GOT3 (cell line): ENCODE results near the gene SNX22.
A peak's percentile ranks its signal among the peaks of the same experiment; 100 is the strongest.

Experiments
- DNase-seq: peaks from one replicate; lab custom pipeline; 2025; ENCODE audit warnings: mixed read lengths; lab: John Stamatoyannopoulos, UW

SNX22 gene

GRCh38 chr15:64134345-64134829 is 17.1 kb upstream of the SNX22 start:
- DNase-seq: no peak

- no peak for DNase-seq
Measured at GRCh38 chr15:64136347-64136746, 15.2 kb upstream of the SNX22 start.

DNA sequence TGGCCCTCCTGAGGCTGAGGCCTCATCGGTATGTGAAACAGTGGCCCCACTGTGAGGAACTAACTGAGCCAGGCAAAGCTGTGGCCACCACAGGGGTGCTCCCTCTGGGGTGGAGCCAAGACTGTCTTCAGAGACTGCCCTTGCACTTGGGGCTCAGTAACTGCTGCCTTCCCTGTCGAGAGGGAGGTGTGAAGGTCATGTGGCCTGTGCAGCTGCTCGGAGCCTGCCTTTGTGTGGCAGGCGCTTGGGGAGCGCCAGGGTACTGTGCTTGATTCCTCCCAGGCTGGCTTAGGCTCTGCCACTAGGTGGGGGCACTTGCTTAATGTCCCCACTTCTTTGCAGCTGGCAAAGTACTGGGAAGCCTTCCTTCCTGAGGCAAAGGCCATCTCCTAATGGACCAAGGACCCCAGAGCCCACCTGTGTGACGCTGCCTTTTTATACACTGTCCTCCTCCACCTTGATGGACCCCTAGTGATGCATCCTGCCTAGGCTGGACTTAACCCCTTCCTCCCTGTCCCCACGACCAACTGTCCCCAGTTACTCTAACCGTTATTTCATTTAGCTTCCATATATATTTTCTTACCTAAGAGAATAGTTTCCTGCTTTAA is 14.2 kb upstream of the SNX22 start:
- DNase-seq: no peak

DNA sequence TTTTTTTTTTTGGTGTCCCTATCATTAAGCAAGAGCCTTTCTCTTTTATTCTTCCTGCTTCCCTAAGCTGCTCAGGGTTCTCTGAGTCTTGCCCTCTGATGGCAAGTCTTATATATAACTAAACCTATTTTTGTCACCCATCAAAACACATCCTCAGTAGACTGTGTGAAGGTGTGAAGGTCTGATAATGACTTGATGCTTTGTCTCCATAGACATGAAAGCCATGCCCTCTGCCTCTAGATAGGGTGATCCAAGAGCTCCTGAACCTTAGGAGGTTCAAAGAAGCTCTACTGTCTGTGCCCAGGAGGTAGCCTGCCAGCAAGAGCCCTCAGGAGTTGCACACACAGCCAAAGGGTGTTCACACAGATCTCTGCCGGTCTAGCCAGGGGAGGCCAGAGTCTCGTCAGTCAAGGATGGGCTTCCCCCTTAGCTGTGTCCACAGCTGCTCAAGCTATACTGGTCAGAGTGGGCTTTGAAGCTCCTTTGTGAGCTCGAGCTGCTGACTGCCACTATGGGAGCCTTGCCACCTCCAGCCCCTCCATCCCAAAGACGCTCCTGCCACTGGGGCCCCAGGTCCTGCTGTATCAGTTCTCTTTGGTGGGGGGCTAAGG is 13.1 kb upstream of the SNX22 start:
- no peak for DNase-seq

DNA sequence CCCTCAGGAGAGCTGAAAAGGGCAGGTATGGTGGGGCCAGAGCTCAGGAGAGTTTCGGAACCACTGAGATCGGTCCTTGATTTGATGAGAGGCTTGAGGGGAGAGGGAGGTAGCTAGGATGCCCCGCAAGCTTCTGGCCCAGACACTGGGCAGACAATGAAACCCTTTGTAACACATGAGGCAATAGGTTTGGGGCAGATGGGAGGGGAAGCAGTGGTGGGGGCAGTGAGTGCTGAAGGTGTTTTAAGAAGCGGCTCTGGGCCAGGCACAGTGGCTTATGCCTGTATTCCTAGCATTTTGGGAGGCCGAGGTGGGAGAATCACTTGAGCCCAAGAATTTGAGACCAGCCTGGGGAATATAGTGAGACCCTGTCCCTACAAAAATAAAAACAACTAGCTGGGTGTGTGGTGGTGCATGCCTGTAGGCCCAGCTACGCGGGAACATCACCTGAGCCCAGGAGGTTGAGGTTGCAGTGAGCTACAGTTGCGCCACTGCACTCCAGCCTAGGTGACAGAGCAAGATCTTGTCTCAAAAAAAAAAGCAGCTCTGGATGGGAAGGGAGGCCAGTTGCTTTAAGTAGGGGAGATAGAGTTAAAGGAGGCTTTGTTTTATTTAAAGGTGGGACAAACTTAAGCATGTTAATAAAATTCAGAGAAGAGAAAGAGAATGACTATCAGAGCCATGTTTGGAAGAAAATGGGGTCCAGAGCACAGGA is 9.6 kb upstream of the SNX22 start:
- no peak for DNase-seq

- no peak for DNase-seq
Measured at GRCh38 chr15:64143276-64143675, 8.3 kb upstream of the SNX22 start.

DNA sequence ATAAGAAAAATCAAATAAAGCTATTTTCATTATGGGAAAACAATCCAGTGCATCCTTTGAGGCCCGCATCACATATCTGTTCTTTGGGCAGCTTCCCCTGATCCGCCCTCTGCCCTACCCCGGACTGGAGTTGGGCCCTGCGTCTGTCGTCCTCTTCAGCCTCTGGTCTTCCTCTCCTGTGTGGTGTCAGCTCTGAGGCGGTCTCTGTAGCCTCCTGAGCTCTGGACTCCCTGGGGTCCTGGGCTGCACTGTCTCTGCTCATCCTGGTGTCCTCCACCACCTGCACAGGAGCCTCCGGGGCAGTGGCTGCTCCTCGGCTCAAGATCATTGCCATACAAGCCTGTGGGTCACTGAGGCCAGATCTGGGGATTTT is 7.4 kb upstream of the SNX22 start:
- no peak for DNase-seq

GRCh38 chr15:64144565-64145281 is 6.8 kb upstream of the SNX22 start:
- no peak for DNase-seq

- DNase-seq: no peak
Measured at GRCh38 chr15:64146041-64146440, 5.5 kb upstream of the SNX22 start.

DNA sequence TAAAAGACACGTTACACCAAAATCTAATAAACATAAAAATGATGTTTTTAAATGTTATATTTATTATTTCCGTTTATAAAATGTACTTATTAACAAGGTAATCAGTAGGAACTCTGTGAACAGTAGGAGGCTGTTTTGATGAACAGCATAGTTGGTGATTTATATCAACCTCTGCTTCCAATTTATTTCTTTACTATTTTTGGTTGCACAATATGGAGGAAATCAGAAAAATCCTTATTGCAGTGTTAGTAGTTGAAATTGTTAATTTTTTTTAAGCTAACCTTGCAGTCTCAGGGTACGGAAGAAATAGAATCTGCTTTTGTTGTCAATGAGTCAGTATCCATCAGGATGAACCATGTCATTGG is 5.0 kb upstream of the SNX22 start:
- no peak for DNase-seq

DNA sequence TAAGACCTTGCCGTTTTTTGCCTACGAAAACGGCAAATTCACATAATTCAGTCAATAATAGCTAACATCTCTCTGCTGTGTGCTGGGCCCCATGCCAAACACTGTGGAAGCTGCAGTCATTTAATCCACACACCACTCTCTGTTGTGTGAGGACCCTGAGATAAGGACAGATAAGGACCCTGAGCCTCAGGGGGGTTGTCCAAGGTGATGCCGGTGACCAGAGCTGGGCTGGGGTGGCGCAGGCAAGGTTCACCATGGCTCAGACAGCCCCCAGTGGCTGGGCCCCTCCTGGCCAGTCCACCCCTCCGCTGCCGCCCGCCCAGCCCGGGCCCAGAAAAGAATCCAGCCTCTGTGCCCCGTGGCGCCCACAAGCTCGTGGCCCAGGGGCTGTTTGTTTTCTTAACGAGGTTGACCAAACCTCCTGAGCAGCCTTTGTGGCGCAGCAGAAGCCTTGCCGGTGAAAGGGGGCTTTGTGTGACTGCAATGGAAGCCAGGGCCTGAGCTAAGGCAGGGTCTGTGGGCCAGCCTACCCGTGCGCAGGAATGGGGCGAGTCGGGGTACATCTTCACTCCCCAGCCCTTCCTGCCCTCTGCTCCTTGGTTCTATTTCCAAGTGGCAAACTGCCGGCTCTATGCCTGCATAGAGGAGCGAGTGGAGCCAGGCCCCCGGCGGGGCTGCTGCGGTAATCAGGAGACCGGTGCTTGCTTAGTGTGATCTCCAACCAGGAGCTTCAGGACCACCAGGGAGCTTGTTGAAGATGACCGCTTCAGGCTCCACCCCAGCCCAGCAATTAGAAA is 4.4 kb upstream of the SNX22 start:
- no peak for DNase-seq

GRCh38 chr15:64148168-64148567 is 3.4 kb upstream of the SNX22 start:
- DNase-seq: no peak

DNA sequence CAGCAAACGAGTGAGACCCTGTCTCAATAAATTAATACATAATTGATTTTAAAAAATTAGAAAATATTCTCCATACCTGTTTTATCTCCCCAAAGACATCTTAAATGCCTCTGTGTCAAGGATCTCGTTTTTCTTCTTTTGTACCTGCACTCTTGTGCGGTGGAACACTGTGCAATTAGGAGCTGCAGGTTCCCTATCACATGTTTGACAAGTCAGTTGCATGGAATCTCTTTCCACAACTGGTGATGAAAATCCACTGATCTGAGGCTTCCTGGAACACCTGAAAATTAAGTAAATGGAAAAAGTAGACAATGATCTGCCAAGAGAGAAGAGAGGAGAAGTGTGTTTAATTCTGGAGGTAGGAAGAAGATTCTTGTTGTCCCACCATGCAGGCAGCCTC is 3.0 kb upstream of the SNX22 start:
- DNase-seq: no peak

GRCh38 chr15:64149424-64149823 is 2.1 kb upstream of the SNX22 start:
- DNase-seq: no peak

GRCh38 chr15:64149893-64150578 is 1.5 kb upstream of the SNX22 start:
- no peak for DNase-seq

DNA sequence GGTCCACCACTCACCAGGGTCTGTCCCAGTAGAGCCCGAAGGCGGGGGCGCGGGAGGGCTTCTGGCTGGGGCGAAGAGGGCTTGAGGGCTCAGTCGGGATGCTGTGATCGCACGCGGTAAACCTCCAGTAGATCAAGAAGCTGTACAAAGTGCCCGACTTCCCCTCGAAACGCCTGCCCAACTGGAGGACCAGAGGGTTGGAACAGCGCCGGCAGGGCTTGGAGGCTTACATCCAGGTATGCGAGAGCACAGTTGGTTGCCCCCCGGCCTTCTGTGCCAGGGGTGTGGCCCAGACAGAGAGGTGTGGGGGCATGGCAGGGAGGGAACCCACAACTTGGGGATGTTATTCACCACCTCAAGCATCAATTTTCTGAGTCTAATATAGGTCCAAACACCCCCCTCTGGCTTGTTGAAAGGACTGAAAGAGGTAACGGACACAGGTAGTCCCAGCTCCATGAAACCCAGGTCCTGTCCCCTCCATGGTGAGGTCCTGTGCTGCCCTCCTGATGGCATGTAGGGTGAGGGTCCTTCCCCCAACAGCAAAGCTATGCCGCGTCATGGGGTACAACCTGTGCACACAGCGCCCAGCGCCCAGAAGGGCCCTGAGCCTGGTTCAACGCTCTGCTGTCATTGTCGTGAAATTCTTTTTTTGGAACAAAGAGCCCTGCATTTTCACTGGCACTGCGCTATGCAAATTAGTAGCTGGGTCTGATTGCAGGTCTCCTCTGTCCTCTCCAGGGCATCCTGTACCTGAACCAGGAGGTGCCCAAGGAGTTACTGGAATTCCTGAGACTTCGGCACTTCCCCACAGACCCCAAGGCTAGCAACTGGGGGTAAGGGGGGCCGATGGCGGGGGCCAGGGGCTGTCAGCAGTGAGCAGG is 1.2 kb downstream of the SNX22 start:
- no peak for DNase-seq

GRCh38 chr15:64153480-64154367 is 2.2 kb downstream of the SNX22 start:
- DNase-seq: peak; percentile 53

DNA sequence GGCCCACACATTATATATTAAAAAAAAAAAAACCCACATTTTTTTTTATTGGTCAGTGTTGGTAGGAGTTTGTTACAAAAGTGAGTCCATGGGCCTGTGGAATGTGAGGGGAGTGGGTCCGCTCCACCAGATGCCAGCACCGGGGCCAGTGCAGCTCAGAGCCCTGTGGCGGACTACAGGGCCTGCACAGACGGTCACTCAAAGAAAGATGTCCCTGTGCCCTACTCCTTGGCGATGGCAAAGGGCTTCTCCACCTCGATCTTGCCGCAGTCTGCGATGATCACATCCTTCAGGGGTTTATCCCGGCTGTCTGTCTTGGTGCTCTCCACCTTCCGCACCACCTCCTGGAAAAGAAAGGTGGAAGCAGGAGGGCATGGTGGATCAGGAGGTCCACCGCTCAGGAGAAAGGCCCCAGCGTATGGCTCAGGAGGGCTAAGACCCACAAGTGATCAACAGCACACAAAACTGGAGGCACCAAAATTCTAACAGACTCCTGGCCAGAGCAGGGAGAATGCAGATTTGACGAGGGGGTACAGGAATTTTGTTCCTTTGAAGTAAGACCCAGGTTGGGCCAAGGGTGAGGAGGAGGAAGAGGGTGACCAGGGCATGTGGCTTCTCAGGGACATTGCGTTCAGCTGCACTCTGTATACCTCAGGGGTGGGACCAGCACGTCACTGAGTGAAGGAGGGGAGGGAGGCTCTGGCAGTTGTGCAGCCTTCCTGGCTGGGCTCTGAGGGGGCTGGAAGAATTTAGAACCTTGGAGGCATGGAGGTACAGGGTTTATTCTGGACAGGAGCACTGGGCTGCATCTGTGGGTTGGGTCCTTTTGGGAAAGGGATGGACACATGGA is 4.5 kb downstream of the SNX22 start:
- no peak for DNase-seq
